ENCODE measurements around the gene GFI1B. TPM values are rescaled to one million over a fixed set of nuclear protein-coding genes. Genes with fewer than 3 reads are reported as not detected.

GFI1B gene
- total RNA-seq, 1 donor, result not detected

DNA sequence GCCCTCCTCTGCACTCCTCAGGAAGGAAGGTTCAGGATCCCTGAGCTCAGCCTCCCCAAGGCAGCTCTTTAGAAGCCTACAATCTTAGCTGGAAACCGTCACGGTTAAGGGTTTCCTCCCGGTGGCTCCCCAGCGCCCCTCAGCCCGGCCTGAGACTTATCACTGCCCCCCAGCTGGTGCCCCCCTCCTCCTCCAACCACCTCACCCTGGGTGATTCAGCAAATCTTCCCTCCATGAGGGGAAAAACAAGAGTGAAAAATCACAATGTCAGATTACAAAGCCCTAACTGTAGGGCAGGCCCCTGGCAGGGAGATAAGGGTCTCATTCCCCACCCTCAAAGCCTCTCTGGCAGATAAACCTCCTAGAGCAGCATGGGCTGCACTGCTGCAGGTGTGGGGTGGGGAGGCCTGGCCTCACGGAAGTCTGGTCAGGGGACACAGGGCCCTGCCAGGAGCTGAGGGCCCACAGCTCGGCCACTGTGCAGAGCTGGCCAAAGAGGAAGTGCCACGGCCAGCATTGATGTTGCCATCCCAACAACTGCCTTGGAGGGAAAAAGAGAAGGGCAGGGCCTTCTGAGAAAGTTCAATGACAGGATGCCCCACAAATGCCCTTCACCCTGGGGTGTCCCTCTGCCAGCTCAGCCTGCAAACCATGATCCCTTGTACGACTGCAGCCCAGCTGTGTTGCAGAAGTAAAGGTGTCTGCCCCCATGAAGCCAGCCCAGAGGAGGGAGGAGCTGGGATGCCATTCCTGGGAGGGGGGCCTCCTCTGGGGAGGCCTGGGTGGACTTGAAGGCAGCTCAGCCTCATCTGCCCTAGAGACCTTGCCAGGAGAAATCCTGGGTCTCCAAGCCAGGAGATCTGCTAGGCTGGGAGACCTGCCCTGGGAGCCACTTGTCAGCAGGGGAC is 25.9 kb downstream of the GFI1B start:
- Histone ChIP-seq H3K79me2 (ENCODE audit: insufficient read depth, low read length) (no peaks in the 10 kb centered on the region), H3K4me3 (ENCODE audit: insufficient read depth, low read length) (no peak overlapping the region), H3K4me1 (ENCODE audit: insufficient read depth, low read length) (no peaks in the 10 kb centered on the region), H3K4me2 (ENCODE audit: insufficient read depth, low read length) (no peak overlapping the region), H4K20me1 (ENCODE audit: insufficient read depth, low read length) (no peaks in the 10 kb centered on the region), H3K27ac (ENCODE audit: low read depth, low read length) (no peak overlapping the region), H3K27me3 (ENCODE audit: insufficient read depth, low read length) (peaks cover 24% of the 10 kb centered on the region), H2AFZ (ENCODE audit: low read length) (no peak overlapping the region), H3K9me3 (ENCODE audit: low read depth, low read length) (no peaks in the 10 kb centered on the region), H3K36me3 (ENCODE audit: insufficient read depth, low read length) (no peaks in the 10 kb centered on the region)
- DNase-seq (ENCODE audit: insufficient read length, low spot score, missing footprints), result peak; percentile 51
- TF ChIP-seq, protein P1, sequence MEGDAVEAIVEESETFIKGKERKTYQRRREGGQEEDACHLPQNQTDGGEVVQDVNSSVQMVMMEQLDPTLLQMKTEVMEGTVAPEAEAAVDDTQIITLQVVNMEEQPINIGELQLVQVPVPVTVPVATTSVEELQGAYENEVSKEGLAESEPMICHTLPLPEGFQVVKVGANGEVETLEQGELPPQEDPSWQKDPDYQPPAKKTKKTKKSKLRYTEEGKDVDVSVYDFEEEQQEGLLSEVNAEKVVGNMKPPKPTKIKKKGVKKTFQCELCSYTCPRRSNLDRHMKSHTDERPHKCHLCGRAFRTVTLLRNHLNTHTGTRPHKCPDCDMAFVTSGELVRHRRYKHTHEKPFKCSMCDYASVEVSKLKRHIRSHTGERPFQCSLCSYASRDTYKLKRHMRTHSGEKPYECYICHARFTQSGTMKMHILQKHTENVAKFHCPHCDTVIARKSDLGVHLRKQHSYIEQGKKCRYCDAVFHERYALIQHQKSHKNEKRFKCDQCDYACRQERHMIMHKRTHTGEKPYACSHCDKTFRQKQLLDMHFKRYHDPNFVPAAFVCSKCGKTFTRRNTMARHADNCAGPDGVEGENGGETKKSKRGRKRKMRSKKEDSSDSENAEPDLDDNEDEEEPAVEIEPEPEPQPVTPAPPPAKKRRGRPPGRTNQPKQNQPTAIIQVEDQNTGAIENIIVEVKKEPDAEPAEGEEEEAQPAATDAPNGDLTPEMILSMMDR (IDR thresholded peaks at IDR 0.05; ENCODE audit: extremely low read depth, low read depth, low read length), result no peak

DNA sequence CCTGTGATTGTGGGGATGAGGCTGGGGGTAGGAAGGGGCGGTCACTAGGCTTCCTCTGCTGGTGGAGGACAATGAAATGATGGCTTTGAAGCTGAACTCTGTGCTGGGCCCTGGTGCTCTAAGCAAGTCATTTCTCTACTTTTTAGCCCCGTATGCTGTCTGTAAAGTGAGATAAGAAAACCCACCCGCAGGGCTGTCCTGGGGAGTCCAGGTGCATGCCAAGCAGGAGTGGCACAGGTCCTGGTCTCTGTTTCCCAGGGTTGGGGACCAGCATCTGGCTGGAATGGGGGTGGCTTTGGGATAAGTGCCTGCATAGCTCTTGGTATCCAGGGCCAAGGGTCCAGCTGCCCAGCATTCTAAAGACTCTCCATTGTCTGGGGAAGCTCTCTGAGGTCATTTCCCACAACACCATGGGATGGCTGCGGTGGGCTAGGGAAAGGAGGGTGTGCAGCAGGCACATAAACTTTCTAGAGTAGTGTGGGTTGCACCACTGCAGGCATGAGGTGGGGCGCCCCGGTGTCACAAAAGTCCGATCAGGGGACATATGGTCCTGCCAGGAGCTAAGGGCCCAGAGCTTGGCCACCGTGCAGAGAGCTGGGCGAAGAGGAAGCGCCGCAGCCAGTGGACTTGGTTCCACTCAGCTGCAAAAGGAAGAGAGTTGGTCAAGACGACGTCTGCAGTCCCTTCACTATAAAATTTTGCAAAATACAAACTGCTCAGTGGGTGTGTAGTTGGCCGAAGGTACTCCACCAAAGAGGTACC is 26.7 kb downstream of the GFI1B start:
- H4K20me1 ChIP-seq (ENCODE audit: insufficient read depth, low read length), result no peaks in the 10 kb centered on the region
- peak; percentile 69 for DNase-seq (ENCODE audit: insufficient read length, low spot score, missing footprints)
- no peak overlapping the region for H2AFZ ChIP-seq (ENCODE audit: low read length)
- no peaks in the 10 kb centered on the region for H3K36me3 ChIP-seq (ENCODE audit: insufficient read depth, low read length)
- peaks cover 23% of the 10 kb centered on the region for H3K27me3 ChIP-seq (ENCODE audit: insufficient read depth, low read length)
- H3K4me1 ChIP-seq (ENCODE audit: insufficient read depth, low read length), result no peaks in the 10 kb centered on the region
- no peaks in the 10 kb centered on the region for H3K79me2 ChIP-seq (ENCODE audit: insufficient read depth, low read length)
- no peak overlapping the region for H3K4me2 ChIP-seq (ENCODE audit: insufficient read depth, low read length)
- H3K9me3 ChIP-seq (ENCODE audit: low read depth, low read length), result no peaks in the 10 kb centered on the region
- TF ChIP-seq, protein P1 (IDR thresholded peaks at IDR 0.05; ENCODE audit: extremely low read depth, low read depth, low read length), result no peak
- no peak overlapping the region for H3K4me3 ChIP-seq (ENCODE audit: insufficient read depth, low read length)
- H3K27ac ChIP-seq (ENCODE audit: low read depth, low read length), result no peak overlapping the region

DNA sequence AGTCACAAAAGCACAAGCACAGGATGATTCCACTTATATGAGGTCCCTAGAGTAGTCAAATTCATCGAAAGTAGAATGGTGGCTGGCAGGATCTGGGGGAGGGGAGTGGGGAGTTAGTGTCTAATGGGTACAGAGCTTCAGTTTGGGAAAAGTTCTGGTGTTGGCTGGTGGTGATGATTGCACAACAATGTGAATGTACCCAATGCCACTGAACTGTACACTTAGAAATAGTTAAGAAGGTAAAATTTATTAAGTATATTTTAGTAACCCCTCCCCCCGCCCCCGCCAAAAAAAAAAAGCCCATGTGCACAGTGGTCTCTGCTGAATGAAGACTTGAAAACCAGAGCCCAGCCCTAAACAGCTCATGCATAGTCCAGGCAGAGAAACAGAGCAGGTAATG is 27.5 kb downstream of the GFI1B start:
- Histone ChIP-seq H3K27me3 (ENCODE audit: insufficient read depth, low read length) (peaks cover 19% of the 10 kb centered on the region), H3K4me1 (ENCODE audit: insufficient read depth, low read length) (no peaks in the 10 kb centered on the region), H4K20me1 (ENCODE audit: insufficient read depth, low read length) (no peaks in the 10 kb centered on the region), H2AFZ (ENCODE audit: low read length) (no peak overlapping the region), H3K79me2 (ENCODE audit: insufficient read depth, low read length) (no peaks in the 10 kb centered on the region), H3K4me3 (ENCODE audit: insufficient read depth, low read length) (no peak overlapping the region), H3K36me3 (ENCODE audit: insufficient read depth, low read length) (no peaks in the 10 kb centered on the region), H3K4me2 (ENCODE audit: insufficient read depth, low read length) (no peak overlapping the region), H3K27ac (ENCODE audit: low read depth, low read length) (no peak overlapping the region), H3K9me3 (ENCODE audit: low read depth, low read length) (no peaks in the 10 kb centered on the region)
- peak; percentile 34 for DNase-seq (ENCODE audit: insufficient read length, low spot score, missing footprints)
- TF ChIP-seq, protein P1 (IDR thresholded peaks at IDR 0.05; ENCODE audit: extremely low read depth, low read depth, low read length), result no peak

All from osteoblast (primary cell).